Left lung (tissue), 10 donors: ENCODE data around the gene FLG2. TPM values are rescaled to one million over a fixed set of nuclear protein-coding genes. Genes with fewer than 3 reads are reported as not detected.
A peak's percentile ranks its signal among the peaks of the same experiment; 100 is the strongest.

ENCODE experiments used
- ATAC-seq: fragments of 200-7000 bp; cut with Tn5 transposase; one replicate; pipeline ENCODE4 v1.9.1; 2020; ENCODE audit warnings: moderate library complexity
- DNase-seq, 4 donors: peaks; one replicate each; pipeline ENCODE4 v3.0.0-alpha.2; 2013 to 2020
- H3K27ac ChIP-seq, 2 donors: fragments of 200-600 bp; sonication (generic) in 1 of 2; one replicate each; pipeline versions ENCODE4 v1.5.0 to v1.8.0; 2020 to 2021
- H3K27me3 ChIP-seq, 2 donors: fragments of 200-600 bp; sonication (generic) in 1 of 2; one replicate each; pipeline versions ENCODE4 v1.5.0 to v1.8.0; 2020 to 2021
- H3K36me3 ChIP-seq, 2 donors: fragments of 200-600 bp; sonication (generic) in 1 of 2; one replicate each; pipeline versions ENCODE4 v1.5.0 to v1.8.0; 2020 to 2021
- H3K4me1 ChIP-seq, 2 donors: fragments of 200-600 bp; one replicate each; pipeline ENCODE4 v1.8.0; 2021
- H3K4me3 ChIP-seq, 2 donors: fragments of 200-600 bp; sonication (generic) in 1 of 2; one replicate each; pipeline versions ENCODE4 v1.5.0 to v1.8.0; 2020 to 2021; ENCODE audit warnings: mild to moderate bottlenecking in 1 of 2
- H3K9me3 ChIP-seq, 2 donors: fragments of 200-600 bp; sonication (generic) in 1 of 2; one replicate each; pipeline versions ENCODE4 v1.5.0 to v1.8.0; 2020 to 2021
- CTCF ChIP-seq, 2 donors: fragments of 200-600 bp; sonication (generic) in 1 of 2; IDR thresholded peaks; one replicate each; pipeline versions ENCODE4 v1.5.0 to v1.8.0; 2021; ENCODE audit warnings: antibody characterized with exemption in 2 of 2
- intact Hi-C, 2 donors: fragments of 100-400 bp; cut with DNase I; formaldehyde crosslinking; loops; one replicate each; pipeline versions ENCODE4 v1.11.2 to v1.14.2; 2022
- polyA plus RNA-seq, 6 donors: library from polyadenylated mRNA; unstranded; fragments of 120-200 nt; gene quantifications; one replicate each; pipeline ENCODE4 v1.2.1, GENCODE V29; 2013; ENCODE audit not compliant: insufficient read length in 6 of 6
- total RNA-seq, 2 donors: library from RNA; stranded (reverse); fragmentation: NEBNext Ultra II Directional; extraction: Animal tissue kit (Norgen Biotek cat#: 25700); gene quantifications; one replicate each; pipeline ENCODE4 v1.2.1, GENCODE V29; 2021
- donor health status: DM: no; HTN: yes; CAD: no.
- donor health status: DM: no; HTN: no; CAD: no.

FLG2 gene
- total and polyA plus RNA-seq, 8 donors = 0.01 to 0.27 (median 0.16) TPM; not detected in 2

DNA sequence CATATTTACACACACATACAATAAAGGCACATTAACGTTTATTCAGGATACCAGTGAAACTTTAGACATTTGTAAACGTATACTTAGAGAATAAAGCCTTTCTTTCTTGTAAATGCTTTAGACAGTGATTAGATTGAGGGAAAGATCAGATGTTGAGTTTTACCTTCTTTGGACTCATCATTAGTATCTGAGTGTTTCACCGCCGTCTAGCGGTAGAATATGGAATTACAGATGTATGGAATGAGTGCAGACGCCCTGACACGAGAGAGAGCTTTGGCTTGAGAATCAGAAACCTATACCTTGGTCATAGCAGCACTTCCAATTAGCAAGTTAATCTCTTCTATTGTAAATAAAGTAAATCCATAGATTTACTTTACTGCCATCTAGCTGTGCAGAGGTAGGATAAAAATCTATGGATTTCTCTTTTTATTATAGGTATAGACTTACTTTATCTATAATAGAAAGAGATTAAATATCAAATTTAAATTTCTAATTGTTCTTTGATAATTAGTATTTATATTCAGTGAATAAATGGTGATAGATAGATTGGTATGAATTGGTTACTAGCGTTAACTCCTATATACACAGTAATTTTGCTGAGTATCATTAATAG, 12.6 kb downstream of the FLG2 start:
- ATAC-seq (peak; percentile 82), DNase-seq (peak in 2 of 4 donors; percentile 16 to 48)
- peak; percentile 85 to 86 for TF ChIP-seq CTCF (IDR thresholded peaks at IDR 0.05)
- Histone ChIP-seq H3K27me3 (peaks cover 0 to 8% of the 10 kb centered on the region in 2 donors), H3K4me1 (no peaks in the 10 kb centered on the region), H3K4me3 (no peak overlapping the region), H3K27ac (no peak overlapping the region), H3K9me3 (no peaks in the 10 kb centered on the region), H3K36me3 (no peaks in the 10 kb centered on the region)
- intact Hi-C loops = no loop called here

GRCh38 chr1:152344438-152344837, 15.4 kb downstream of the FLG2 start:
- Histone ChIP-seq H3K27me3 (peaks cover 0 to 8% of the 10 kb centered on the region in 2 donors), H3K27ac (no peak overlapping the region), H3K9me3 (no peaks in the 10 kb centered on the region), H3K4me1 (no peaks in the 10 kb centered on the region), H3K36me3 (no peaks in the 10 kb centered on the region), H3K4me3 (no peak overlapping the region)
- DNase-seq (no peak), ATAC-seq (no peak)
- no peak for TF ChIP-seq CTCF (IDR thresholded peaks at IDR 0.05)
- intact Hi-C loops = no loop called here

DNA sequence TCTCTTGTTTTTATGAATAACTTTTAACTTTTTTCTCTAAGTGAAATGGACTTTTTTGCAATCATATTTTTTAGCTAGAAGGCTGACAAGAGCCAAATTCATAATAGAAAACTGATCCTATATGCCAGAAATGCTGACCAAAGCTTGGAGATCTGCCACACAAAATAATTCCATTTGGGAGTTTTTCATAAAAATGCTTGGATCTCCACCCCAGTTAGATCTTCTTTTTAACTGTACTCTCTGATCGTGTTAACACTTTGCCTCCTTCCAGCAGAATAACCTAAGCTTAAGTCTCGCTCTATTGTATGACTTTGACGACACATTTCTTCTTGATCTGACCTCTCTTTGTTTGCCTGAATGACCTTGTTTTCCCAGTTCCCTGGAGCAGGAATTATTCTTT, 16.8 kb downstream of the FLG2 start:
- DNase-seq (peak in 2 of 4 donors; percentile 15 to 16), ATAC-seq (no peak)
- intact Hi-C loops = no loop called here
- H3K4me1 ChIP-seq = no peaks in the 10 kb centered on the region
- peaks cover 0 to 8% of the 10 kb centered on the region in 2 donors for H3K27me3 ChIP-seq
- H3K36me3 ChIP-seq = no peaks in the 10 kb centered on the region
- H3K9me3 ChIP-seq = no peaks in the 10 kb centered on the region
- TF ChIP-seq CTCF (IDR thresholded peaks at IDR 0.05) = no peak
- H3K27ac ChIP-seq = no peak overlapping the region
- no peak overlapping the region for H3K4me3 ChIP-seq

- no peaks in the 10 kb centered on the region for H3K9me3 ChIP-seq
- intact Hi-C loops = no loop called here
- TF ChIP-seq CTCF (IDR thresholded peaks at IDR 0.05) = no peak
- no peaks in the 10 kb centered on the region for H3K36me3 ChIP-seq
- no peak for ATAC-seq
- H3K4me3 ChIP-seq = no peak overlapping the region
- H3K27ac ChIP-seq = no peak overlapping the region
- DNase-seq = peak in 1 of 4 donors; percentile 9
- no peaks in the 10 kb centered on the region for H3K27me3 ChIP-seq
- H3K4me1 ChIP-seq = no peaks in the 10 kb centered on the region
Measured at GRCh38 chr1:152335399-152335798, 24.4 kb downstream of the FLG2 start.

- intact Hi-C loops = no loop called here
- ATAC-seq (no peak), DNase-seq (no peak)
- Histone ChIP-seq H3K9me3 (no peaks in the 10 kb centered on the region), H3K4me3 (no peak overlapping the region), H3K27me3 (peaks cover 0 to 6% of the 10 kb centered on the region in 2 donors), H3K27ac (no peak overlapping the region), H3K4me1 (no peaks in the 10 kb centered on the region), H3K36me3 (no peaks in the 10 kb centered on the region)
- TF ChIP-seq CTCF (IDR thresholded peaks at IDR 0.05) = no peak
Measured at GRCh38 chr1:152328801-152329391, 30.9 kb downstream of the FLG2 start.
